GM21528 (cell line): ENCODE measurements around the gene MAP2K5.
"Not testable (repeated sequence)": the region's sequence is repeated elsewhere in the genome, so short reads cannot be mapped to it uniquely, and the experiment has no call there.

ENCODE experiments used
- ATAC-seq: cut with Tn5 transposase; IDR thresholded peaks from one replicate; pipeline ENCODE4 v1.9.1; 2021; ENCODE audit warnings: mild to moderate bottlenecking, moderate library complexity; ENCODE audit not compliant: unreplicated experiment, low FRiP score

Gene MAP2K5

GRCh38 chr15:67646847-67647246 lies 104.3 kb downstream of the MAP2K5 start:
- no peak for ATAC-seq

DNA sequence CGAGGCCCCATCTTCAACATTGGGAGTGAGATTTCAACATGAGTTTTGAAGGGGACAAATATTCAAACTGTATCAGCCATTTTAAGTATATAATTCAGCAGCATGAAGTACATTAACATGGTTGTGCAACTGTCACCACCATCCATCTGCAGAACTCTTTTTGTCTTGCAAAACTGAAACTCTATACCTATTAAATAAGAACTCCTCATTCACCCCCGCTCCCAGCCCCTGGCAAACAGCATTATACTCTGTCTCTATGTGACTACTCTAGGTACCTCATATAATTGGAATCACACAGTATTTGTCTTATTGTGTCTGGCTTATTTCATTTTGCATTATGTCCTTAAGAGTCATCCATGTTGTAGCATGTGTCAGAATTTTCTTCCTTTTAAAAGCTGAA lies 110.1 kb downstream of the MAP2K5 start:
- ATAC-seq: no peak

- no peak for ATAC-seq
Measured at GRCh38 chr15:67660446-67660845, 117.9 kb downstream of the MAP2K5 start.

DNA sequence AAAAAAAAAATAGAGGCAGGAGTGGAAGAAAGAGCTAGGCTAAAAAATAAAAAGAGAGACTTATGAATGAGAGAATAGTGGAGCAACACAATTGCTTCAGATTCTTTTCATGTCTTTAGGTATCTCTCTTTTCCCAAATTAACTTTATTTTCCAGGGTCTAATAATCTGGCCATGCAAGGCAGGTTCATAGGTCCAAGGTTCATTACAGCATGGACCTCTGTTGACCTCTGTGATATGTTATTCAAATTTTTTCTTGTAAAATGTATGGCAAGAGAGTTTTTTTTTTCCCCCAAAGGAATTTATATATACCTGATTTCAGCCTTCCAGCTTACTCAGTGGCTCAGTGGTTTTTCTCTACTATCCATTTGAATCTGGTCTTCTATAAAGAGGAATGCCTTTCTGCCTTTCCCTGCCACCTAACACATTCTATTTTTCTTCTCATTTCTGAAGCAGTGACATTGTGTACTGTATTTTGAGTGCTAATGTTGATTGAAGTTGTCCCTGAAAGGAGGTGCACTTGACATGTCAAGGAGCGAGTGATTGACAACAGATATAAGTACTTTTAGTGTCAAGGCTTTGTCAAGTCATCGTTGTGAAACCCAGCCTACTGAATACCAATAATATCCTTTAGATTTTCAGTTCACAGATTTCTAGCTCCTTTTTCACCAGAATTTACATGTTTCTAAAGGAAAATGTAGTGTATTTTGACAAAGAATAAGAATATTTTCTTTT lies 118.5 kb downstream of the MAP2K5 start:
- no peak for ATAC-seq

- no peak for ATAC-seq
Measured at GRCh38 chr15:67670647-67671305, 128.3 kb downstream of the MAP2K5 start.

DNA sequence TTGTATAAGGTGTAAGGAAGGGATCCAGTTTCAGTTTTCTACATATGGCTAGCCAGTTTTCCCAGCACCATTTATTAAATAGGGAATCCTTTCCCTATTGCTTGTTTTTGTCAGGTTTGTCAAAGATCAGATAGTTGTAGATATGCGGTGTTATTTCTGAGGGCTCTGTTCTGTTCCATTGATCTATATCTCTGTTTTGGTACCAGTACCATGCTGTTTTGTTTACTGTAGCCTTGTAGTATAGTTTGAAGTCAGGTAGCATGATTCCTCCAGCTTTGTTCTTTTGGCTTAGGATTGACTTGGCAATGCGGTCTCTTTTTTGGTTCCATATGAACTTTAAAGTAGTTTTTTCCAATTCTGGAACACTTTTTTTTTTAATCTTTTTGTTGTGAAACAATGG lies 130.3 kb downstream of the MAP2K5 start:
- ATAC-seq: not testable (repeated sequence)

GRCh38 chr15:67674983-67675382 lies 132.5 kb downstream of the MAP2K5 start:
- ATAC-seq: no peak

- ATAC-seq: no peak
Measured at GRCh38 chr15:67678089-67678488, 135.6 kb downstream of the MAP2K5 start.

DNA sequence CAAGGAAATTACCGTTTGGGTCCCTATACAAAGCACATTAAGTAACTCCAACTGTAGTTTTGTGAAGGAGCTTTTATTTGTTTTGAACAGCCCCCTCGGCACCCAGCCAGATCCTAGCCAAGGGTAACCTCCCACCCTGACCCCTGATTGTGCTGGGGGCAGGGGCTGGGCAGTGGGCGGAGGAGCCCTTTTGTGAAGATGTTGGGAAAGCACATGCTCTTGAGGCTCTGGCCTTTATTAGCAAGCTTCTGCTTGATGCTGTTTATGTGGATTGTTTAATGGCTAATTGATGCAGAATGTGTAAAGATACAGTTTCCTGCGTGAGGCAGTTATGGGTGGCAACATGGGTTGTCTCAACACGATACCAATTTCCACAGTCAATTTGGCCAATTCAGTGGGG lies 136.5 kb downstream of the MAP2K5 start:
- no peak for ATAC-seq

- no peak for ATAC-seq
Measured at GRCh38 chr15:67680641-67681040, 138.1 kb downstream of the MAP2K5 start.

GRCh38 chr15:67685008-67685599 lies 142.6 kb downstream of the MAP2K5 start:
- no peak for ATAC-seq

DNA sequence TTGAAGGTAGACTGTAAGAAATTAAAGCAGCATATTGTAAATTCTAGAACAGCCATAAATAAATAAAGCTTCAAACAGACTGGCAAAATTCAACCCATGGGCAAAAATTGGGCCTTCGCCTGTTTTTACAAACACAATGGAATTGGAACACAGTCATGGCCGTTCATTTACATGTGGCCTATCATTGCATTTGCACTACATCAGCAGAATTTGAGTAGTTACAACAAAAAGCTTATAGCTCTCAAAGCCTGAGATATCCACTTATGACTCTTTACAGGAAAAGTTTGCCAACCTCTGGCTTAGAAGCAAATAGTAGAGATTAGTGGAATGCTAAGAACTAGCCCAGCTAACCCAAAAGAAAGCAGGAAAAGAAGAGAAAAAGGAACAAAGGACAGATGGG lies 143.2 kb downstream of the MAP2K5 start:
- ATAC-seq: no peak

GRCh38 chr15:67690936-67691335 lies 148.4 kb downstream of the MAP2K5 start:
- ATAC-seq: no peak

GRCh38 chr15:67691450-67691849 lies 148.9 kb downstream of the MAP2K5 start:
- ATAC-seq: no peak

DNA sequence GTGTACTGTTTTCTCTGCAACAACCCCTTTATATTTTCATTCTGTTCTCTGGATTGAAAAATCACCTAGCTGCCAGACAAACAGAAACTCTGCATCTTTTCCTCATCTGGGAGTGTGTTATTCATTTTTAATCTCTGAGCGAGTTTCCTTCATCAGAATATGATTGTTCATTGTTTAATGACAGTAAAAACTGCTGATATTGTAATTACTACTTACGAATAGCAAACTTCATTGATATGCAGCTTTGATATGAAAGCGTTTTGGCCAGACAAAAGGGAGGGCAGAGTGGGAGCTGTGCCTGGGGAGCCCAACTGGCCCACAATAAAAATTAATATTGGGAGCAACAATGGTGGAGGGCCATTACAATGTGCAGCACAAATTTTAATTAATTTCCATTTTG lies 150.1 kb downstream of the MAP2K5 start:
- no peak for ATAC-seq

DNA sequence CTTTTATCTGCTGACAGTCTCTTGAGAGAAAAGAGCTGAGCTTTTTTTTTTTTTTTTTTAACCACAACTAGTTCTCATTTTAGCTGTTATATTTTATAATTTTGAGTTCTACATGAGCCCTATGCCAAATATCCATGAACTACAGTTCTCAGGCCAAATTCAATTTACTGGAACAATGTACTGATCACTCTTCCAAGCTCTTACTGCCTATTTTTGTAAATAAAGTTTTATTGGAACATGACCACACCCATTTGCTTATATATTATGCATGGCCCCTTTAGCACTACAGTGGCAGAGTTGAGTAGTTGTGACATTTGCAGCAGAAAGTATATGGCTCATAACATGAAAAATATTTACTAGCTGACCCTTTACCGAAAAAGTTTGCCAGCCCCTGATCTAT lies 153.6 kb downstream of the MAP2K5 start:
- ATAC-seq: no peak

DNA sequence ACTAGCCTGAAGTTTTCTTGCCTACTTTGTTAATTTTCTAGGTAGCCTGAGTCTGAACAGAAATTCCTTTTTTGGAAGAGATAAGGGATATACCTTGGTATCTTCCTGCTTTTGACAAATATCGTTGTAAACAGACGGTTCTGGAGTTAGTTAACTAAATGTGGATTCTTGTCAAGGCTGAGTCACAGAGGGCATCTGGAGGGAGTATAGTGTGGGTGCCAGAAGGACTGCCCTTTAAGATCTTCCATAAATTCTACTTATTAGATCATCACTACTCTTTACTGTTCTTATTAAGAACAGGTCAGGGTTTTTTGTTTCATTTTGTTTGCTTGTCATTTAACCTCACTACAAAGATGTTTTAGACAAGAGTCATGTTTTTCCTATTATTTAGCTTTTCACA lies 157.5 kb downstream of the MAP2K5 start:
- no peak for ATAC-seq

- no peak for ATAC-seq
Measured at GRCh38 chr15:67701669-67702068, 159.2 kb downstream of the MAP2K5 start.

- ATAC-seq: no peak
Measured at GRCh38 chr15:67707520-67708283, 165.2 kb downstream of the MAP2K5 start.

DNA sequence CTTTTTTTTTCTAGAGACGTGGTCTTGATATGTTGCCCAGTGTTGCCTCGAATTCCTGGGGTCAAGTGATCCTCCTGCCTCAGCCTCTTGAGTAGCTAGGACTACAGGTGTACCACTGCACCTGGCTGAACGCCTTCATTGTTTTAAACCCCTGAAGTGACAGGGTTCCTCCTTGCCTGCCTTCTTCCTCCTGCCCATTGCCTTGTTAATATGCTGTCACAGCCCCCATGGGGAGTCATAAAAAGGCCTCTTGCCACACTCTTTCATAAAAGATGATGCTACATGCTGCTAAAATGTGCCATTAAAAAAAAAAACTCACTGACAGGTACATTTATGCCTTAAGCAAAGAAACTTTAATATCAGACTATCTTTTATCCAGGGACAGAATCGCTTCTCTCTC lies 166.0 kb downstream of the MAP2K5 start:
- no peak for ATAC-seq

- no peak for ATAC-seq
Measured at GRCh38 chr15:67715170-67715569, 172.7 kb downstream of the MAP2K5 start.
